Lung (tissue), 12 donors: ENCODE results near the gene MYDGF. TPM values are rescaled to one million over a fixed set of nuclear protein-coding genes. Genes with fewer than 3 reads are reported as not detected.

Source experiments
- ATAC-seq: fragments of 200-7000 bp; cut with Tn5 transposase; one replicate; pipeline ENCODE4 v1.9.1; 2020; ENCODE audit warnings: moderate number of reproducible peaks; ENCODE audit not compliant: insufficient read depth, low FRiP score
- DNase-seq, 3 donors: peaks; one replicate each; pipeline ENCODE4 v3.0.0-alpha.2; 2013 to 2017
- H3K27ac ChIP-seq, 2 donors: one replicate each; pipeline ENCODE4 v1.5.1; 2013; ENCODE audit warnings: mild to moderate bottlenecking in 2 of 2, moderate library complexity in 2 of 2, control low read depth in 1 of 2, inconsistent platforms in 1 of 2, low read depth in 1 of 2, low read length in 1 of 2
- H3K27me3 ChIP-seq, 3 donors: one replicate each; pipeline ENCODE4 v1.5.1; 2013; ENCODE audit warnings: low read length in 2 of 3; ENCODE audit not compliant: control insufficient read depth in 3 of 3, insufficient read depth in 3 of 3
- H3K36me3 ChIP-seq, 4 donors: one replicate each; pipeline ENCODE4 v1.5.1; 2013; ENCODE audit warnings: low read length in 4 of 4, mild to moderate bottlenecking in 1 of 4, moderate library complexity in 1 of 4; ENCODE audit not compliant: control insufficient read depth in 4 of 4, insufficient read depth in 4 of 4
- H3K4me1 ChIP-seq, 5 donors: one replicate each; pipeline ENCODE4 v1.5.1; 2013; ENCODE audit warnings: low read length in 5 of 5, mild to moderate bottlenecking in 2 of 5, moderate library complexity in 1 of 5; ENCODE audit not compliant: control insufficient read depth in 5 of 5, insufficient read depth in 5 of 5
- H3K4me3 ChIP-seq: one replicate; pipeline ENCODE4 v1.5.1; 2013; ENCODE audit warnings: mild to moderate bottlenecking, control low read depth, moderate library complexity
- H3K9ac ChIP-seq, 2 donors: one replicate each; pipeline ENCODE4 v1.5.1; 2013; ENCODE audit warnings: low read length in 2 of 2, control low read depth in 1 of 2; ENCODE audit not compliant: insufficient read depth in 1 of 2
- H3K9me3 ChIP-seq, 4 donors: one replicate each; pipeline ENCODE4 v1.5.1; 2013; ENCODE audit warnings: low read length in 3 of 4, mild to moderate bottlenecking in 1 of 4, moderate library complexity in 1 of 4; ENCODE audit not compliant: control insufficient read depth in 4 of 4, insufficient read depth in 3 of 4
- CTCF ChIP-seq: IDR thresholded peaks from 2 replicates; pipeline ENCODE4 v1.5.1; 2012; ENCODE audit warnings: mild to moderate bottlenecking; ENCODE audit errors: control extremely low read depth, extremely low read depth
- WGBS, 2 donors: extraction: QIAGEN DNeasy Blood & Tissue Kit; methylation state at CpG; one replicate each; pipeline ENCODE4 v1.1.7; 2013; 5-methylcytosine and 5-hydroxymethylcytosine counted together
- polyA plus RNA-seq, 2 donors: library from polyadenylated mRNA; stranded (reverse); fragments of 200-250 nt; gene quantifications; one replicate each; pipeline ENCODE4 v1.2.1, GENCODE V29; 2013
- total RNA-seq, 2 donors: library from RNA; depleted of rRNA in 1 of 2; stranded (reverse); fragments of >200 nt in 1 of 2; gene quantifications; one replicate each; pipeline ENCODE4 v1.2.1, GENCODE V29; 2014 to 2021
- donor health status: control.
- donor health status: control.
- donor health status: Bipolar disorder and iron deficiency.
- donor health status: healthy.
- donor health status: DM: yes; HTN: yes; CAD: no.

MYDGF gene
- total and polyA plus RNA-seq, 4 donors: 70.4 to 280 (median 142) TPM

- H3K9me3 ChIP-seq: no peaks in the 10 kb centered on the region
- peaks cover 9 to 72% (median 21%) of the 10 kb centered on the region in 4 donors for H3K36me3 ChIP-seq
- no peak overlapping the region for H3K4me3 ChIP-seq
- no peaks in the 10 kb centered on the region for H3K27me3 ChIP-seq
- peak overlapping the region; percentile 41 to 61 for H3K27ac ChIP-seq
- H3K4me1 ChIP-seq: peaks cover 0 to 13% (median 2%) of the 10 kb centered on the region in 5 donors
- 80 to 89% methylated on average over 32 of the region's 32 CpGs for WGBS, 2 donors
- no peak for DNase-seq
- peak; percentile 49 for ATAC-seq
- H3K9ac ChIP-seq: no peak overlapping the region
- no peak for TF ChIP-seq CTCF
Measured at GRCh38 chr19:4713384-4713951, 43.3 kb upstream of the MYDGF start.

- peaks cover 0 to 13% (median 2%) of the 10 kb centered on the region in 5 donors for H3K4me1 ChIP-seq
- H3K36me3 ChIP-seq: peaks cover 7 to 68% (median 19%) of the 10 kb centered on the region in 4 donors
Measured at GRCh38 chr19:4712771-4713170, 42.6 kb upstream of the MYDGF start.

GRCh38 chr19:4711211-4711610, 41.1 kb upstream of the MYDGF start:
- peaks cover 7 to 59% (median 19%) of the 10 kb centered on the region in 4 donors for H3K36me3 ChIP-seq
- WGBS, 2 donors: 89 to 96% methylated on average over 8 of the region's 8 CpGs

More at GRCh38 chr19:4712771-4713170, 42.6 kb upstream of the MYDGF start:
- Histone ChIP-seq H3K9me3 (no peaks in the 10 kb centered on the region), H3K9ac (no peak overlapping the region), H3K4me3 (no peak overlapping the region), H3K27ac (peak overlapping the region; percentile 26 to 41), H3K27me3 (no peaks in the 10 kb centered on the region)
- no peak for TF ChIP-seq CTCF
- ATAC-seq (no peak), DNase-seq (no peak)
- WGBS, 2 donors: 94 to 96% methylated on average over 14 of the region's 14 CpGs

More at GRCh38 chr19:4711211-4711610, 41.1 kb upstream of the MYDGF start:
- ATAC-seq (no peak), DNase-seq (no peak)
- Histone ChIP-seq H3K9ac (no peak overlapping the region), H3K9me3 (no peaks in the 10 kb centered on the region), H3K4me3 (no peak overlapping the region), H3K4me1 (peaks cover 0 to 9% (median 2%) of the 10 kb centered on the region in 5 donors), H3K27me3 (no peaks in the 10 kb centered on the region), H3K27ac (no peak overlapping the region)
- no peak for TF ChIP-seq CTCF
